HG02623 (cell line): ENCODE measurements around the gene B4GALT3.
"Not testable (repeated sequence)": the region's sequence is repeated elsewhere in the genome, so short reads cannot be mapped to it uniquely, and the experiment has no call there.

Experiments used
- ATAC-seq: cut with Tn5 transposase; IDR thresholded peaks from one replicate; pipeline ENCODE4 v1.9.1; 2021; ENCODE audit warnings: moderate library complexity; ENCODE audit not compliant: unreplicated experiment

Gene B4GALT3

DNA sequence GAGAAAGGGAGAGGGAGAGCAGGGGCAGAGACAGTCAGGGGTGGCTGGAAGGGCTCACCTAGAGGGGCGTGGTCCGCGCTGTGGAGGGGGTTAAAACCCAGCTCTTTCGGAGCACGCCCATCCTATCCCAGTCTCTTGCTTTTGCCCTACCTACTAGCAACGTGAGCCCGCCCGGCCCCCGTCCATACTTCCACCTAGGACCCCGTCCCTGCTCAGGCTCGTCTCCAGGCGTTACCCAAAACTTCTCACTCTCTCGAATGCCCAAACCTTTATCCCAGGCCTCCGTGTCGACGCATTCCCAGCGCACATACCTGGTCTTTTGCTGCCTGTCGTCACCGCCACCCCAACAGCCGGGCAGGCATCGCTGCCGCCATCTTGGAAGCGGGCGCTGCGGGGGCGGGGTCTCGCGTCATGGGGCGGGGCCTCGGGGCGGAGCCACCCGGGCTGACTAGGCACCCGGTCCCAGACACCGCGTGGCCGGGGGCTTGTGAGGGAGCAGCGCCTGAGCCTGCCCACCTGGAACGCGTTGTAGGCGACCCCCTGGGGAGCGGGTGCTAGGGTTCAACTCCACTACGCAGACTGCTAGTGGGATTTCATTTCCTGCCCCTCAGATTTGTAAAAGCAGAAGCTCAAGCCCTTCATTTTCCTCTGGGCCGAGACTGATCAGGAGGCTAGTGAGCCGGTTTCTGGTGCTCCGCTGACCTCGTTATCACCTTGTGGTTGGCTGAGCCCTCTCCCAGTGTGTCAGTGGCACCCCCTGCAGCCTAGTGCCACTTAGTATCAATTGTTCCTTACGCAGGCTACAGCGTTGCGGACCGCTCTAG, at the start of gene B4GALT3:
Gene B4GALT3, minus strand, starts transcription at position 396 of the 824 bp plus-strand sequence. CDS start 1,447 bp downstream, outside the sequence.
- ATAC-seq: peak; percentile 71

GRCh38 chr1:161226759-161227158, 49.5 kb upstream of the B4GALT3 start:
- ATAC-seq: no peak

GRCh38 chr1:161226320-161226711, 49.0 kb upstream of the B4GALT3 start:
- no peak for ATAC-seq

DNA sequence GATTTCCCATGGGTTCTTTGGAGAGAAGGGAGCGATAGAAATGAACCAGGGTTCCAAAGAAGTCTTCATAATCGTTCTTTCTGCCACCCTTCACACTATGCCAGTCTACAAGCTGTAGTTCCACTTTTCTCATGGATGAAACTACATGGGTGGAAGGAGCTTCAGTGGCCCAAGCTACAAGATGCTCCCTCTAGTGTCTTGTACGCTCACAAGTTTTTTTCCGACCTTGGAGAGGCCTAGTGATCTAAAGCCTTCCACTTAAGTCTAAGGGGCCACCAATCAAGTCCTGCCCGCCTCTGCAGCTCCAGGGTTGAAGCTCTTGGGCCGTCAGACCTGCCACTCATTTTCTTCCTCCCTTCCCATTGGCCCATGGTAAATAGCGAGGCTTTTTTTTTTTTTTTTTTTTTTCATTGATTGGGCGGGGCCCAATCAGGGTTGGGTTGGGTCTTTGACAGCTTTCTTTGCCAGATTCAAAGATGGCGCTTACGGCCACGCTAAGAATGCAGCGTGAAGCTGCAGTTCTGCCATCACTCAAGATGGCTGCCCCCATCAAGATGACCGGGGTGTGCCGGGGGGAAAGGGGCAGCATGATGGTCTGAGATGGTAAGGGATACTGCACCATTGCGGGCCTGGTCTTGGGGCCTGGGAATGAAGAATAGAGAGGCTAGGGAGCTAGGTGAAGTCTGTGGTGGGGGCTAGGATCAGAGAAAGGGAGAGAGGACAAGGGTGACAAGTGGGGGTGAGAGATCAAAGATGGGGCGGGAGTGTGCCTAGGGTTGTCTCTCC, 48.4 kb upstream of the B4GALT3 start, which contains the start of gene TOMM40L:
Gene TOMM40L, plus strand, starts transcription at position 527 of the 786 bp plus-strand sequence. CDS start 430 bp downstream, outside the sequence.
- peak; percentile 92 for ATAC-seq

DNA sequence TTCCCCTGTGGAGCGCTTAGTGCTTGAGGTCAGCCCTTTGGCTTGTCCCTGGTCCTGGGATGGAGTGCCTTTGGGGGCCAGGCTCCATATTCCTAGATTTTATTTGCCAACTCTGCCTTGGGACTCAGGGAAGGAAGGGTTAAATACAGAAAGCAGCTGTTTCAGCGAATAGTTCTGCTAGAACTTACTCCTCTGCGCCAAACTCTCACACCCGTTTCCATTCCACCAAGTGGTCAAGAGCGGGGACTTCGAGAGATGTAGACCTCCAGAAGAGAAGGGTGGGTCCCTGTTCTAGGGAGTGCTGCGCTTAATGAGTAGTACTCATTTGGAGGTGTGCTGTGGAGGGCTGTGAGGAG, 47.8 kb upstream of the B4GALT3 start:
- no peak for ATAC-seq

GRCh38 chr1:161224695-161225087, 47.4 kb upstream of the B4GALT3 start:
- ATAC-seq: not testable (repeated sequence)

DNA sequence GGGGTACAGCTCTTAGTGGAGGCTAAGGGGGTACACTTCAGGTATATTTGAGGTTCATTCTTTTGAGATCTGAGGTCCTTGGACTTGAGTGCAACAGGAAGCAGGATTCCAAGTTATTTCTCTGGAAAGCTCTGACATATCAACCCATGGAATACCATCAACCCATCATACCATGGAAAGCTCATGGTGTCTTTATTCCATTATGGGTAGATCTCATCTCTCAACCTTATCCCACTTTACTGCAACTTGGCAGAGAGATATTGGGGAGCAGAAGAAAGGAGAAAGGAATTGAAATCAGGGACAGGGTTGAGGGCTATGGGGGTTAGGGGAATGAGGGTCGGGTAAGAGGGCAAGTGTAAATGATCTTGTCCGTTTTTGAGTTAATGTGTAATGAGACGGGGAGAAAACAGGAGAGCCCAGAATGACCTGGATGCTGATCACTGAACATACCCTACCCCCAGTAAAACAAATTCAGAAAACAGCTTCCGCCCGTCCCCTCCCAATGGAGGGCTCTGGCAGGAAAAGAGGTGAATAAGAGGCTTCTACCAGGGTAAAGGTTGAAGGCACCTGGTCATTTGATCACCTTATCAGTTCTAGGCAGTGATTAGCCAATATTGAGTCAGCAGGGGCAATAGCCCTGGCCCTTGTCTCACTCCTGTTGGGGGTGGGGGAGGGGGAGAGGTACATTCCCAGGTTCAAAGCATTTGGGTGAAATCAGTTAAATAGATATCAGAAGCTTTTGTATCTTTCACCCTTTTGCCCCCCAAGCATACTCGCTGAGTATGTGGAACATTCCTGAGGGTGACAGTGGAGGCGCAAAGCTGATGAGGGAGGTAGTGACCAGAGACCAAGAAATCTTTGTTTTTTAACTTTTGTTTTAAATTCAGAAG, 46.7 kb upstream of the B4GALT3 start:
- ATAC-seq: no peak

DNA sequence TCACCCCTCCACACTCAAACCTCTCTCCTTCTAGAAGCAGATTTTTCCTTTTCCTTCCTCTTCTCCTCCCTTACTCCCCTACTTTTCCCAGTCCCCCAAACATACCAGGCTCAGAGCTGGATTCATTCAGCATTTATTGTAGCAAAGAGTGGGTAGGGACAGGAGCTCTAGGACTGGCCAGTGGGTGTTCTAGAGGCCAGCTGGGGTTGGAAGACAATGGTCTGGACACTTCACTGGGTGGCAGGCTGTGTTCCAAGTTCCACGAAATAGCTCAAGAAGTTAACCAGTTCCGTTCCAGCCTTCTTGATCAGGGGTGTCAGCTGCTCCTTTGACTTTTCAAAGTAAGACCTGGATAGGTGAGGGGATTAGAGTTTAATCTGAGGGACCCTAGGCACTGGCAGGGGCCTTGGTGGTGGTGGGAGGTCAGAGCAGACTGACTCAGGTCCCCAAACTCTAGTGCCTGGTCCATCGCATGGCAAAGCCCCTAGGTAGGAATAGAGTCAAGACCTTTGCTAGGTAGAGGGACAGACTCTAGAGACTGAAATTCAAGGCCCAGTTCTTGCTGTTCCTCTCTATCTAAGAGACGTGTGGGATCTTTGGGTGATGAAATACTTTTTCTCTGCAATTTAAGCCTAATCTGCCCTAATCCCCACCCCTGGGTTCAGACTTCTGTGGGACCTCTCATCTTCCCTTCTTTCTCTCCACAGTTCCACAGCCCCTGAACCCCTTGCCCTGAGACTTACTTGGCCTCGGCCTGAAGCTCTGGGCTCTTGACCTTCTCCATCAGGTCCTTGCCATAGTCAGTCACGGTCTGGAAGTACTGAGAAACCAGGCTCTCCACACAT, 45.1 kb upstream of the B4GALT3 start:
- no peak for ATAC-seq

DNA sequence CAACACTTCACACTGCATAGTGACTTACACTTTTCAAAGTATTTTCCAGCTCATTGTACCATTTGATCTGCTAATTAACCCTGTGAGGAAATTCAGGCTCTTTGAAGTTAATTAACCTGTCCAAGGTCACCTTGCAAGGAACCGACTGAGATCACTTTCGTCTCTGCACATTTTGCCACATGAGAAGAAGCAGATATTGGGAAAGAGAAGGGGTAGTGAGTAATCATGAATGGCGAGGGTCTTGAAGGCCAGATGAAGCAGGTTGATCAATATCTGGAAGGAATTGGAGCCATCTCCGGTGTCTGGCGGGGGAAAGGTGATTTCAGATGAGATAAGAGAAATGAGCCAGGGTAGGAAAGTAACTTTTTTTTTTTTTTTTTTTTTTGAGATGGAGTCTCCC, 42.7 kb upstream of the B4GALT3 start:
- ATAC-seq: no peak

GRCh38 chr1:161219078-161219892, 42.0 kb upstream of the B4GALT3 start:
- ATAC-seq: no peak

DNA sequence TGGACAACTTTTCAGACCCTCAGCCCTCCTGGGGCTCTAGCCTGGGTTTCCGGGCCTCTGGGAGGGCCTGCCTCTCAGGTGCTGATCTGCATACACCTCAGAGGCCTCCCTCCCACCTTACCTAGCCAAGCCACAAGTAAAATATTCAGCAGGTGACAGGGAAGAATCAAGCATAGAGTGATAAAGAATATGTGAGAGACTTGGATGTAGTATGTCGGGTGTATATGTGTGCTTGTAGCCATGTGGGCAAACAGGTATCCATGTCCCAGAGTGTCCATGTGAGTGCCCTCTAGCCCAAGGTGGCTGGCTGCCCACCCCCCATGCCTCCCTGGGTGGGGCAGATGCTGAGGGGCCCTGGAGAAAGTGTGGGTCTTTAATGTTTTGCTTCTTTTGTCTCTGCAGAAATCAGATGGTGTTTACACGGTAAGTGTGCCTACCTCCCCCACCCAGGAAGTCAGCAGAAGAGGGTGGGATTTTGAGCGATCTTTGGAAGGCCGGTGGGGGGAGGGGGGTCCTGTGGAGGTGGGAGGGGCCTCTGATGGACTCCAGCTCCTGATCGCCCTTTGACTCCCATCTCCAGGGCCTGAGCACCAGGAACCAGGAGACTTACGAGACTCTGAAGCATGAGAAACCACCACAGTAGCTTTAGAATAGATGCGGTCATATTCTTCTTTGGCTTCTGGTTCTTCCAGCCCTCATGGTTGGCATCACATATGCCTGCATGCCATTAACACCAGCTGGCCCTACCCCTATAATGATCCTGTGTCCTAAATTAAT, 41.2 kb upstream of the B4GALT3 start:
- ATAC-seq: no peak

- ATAC-seq: no peak
Measured at GRCh38 chr1:161217831-161218230, 40.5 kb upstream of the B4GALT3 start.

DNA sequence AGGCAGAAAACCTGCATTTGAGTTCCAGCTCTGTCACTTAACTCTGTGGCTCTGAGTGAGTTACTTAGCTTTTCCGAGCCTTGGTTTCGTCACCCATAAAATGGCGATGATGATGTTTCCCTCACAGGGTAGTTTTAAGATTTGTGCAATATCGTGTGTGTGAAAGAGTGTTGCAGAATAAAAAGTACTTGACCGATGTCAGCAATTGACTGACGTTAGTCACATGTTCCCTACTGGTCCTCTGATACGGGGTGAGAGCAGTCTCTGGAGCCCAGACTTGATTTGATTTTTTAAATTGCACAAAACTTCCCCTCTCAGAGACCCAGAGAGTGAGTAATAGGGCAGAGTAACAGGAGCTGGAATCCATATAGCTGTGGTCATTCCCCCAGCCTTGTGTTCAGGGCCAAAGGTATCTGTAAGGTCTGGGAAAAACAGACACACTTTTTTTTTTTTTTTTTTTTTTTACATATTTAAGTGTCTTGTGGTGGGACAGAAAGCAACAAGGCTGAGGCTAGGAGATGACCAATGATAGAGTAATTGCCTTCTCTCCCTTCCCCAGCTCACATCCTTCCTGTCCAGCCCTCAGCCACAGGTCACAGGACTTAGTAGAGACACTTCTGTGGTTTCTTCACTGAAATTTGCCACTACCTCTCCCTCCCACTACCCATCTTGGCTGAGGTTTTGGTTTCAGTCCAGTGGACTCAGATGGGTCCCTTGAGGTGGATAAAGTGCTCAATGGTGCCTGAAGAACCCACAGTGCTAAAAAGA, 39.8 kb upstream of the B4GALT3 start:
- ATAC-seq: peak; percentile 83

DNA sequence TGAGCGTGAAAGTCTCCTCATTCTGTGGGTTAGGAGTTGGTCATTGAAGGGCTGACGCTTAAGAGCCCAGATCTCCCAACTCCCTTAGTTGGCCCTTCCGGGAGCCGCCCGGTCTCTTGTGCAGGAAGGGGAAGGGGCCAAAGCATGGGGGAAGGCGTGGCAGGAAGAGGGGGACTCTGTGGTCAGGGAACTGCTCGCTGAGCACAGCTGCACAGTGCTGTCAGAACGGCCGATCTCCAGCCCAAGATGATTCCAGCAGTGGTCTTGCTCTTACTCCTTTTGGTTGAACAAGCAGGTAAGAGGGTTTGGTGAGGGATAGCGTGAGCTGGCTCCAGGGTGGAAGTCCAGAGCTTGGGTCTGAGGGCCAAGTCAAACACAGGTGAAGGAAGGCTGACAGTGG, 37.8 kb upstream of the B4GALT3 start, which contains the start of gene FCER1G:
Gene FCER1G, plus strand, starts transcription at position 220 of the 400 bp plus-strand sequence. Its CDS starts 27 bp downstream, at position 247.
- no peak for ATAC-seq

DNA sequence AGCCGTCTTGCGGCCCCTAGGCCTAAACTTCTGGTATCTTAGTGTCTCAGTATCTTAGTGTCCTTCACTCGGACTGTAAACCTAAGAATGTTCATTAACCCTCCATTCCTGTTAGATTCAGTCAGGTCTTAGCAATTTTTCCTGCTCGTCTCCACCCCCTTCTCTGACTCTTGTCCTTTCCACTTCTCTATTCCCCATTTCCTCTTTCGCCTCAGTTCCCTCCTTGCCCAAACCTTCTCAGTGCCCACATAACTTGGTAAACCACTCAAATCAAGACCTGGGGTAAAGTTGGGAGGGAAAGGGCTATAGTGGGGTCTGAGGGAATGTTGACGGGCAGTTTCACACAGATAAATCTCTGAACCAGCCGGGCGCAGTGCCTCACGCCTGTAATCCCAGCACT, 37.1 kb upstream of the B4GALT3 start:
- no peak for ATAC-seq

- ATAC-seq: no peak
Measured at GRCh38 chr1:161209790-161210409, 32.6 kb upstream of the B4GALT3 start.

- no peak for ATAC-seq
Measured at GRCh38 chr1:161207173-161207572, 29.9 kb upstream of the B4GALT3 start.
